ENCODE data around the gene AAGAB.
"Not testable (repeated sequence)": the region's sequence is repeated elsewhere in the genome, so short reads cannot be mapped to it uniquely, and the experiment has no call there.

AAGAB gene

DNA sequence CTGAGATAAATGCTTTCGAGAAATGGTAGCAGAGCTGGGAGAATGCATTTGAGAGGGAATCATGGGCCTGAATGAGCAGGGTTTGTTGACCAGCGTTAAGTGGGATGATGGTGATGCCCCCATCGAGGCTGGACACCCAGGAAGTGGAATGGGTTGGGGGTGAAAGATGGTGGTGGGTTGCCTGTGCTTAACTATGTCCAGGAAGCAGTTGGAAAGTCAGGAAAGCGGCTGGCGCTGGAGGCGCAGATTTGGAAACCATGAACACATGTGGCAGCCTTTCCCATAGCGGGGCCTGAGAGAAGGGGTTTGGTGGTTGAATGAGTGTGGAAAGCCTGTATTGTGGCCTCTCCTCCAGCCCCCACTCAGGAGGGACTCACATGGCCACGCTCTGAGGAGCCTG lies 80.7 kb downstream of the AAGAB start:
- no peak for DNase-seq (ENCODE audit: low read depth in 2 of 2)

GRCh38 chr15:67173005-67173404 lies 81.5 kb downstream of the AAGAB start:
- DNase-seq (ENCODE audit: low read depth in 2 of 2), result no peak

GRCh38 chr15:67172172-67172571 lies 82.3 kb downstream of the AAGAB start:
- DNase-seq (ENCODE audit: low read depth in 2 of 2), result no peak

GRCh38 chr15:67171471-67171870 lies 83.0 kb downstream of the AAGAB start:
- DNase-seq (ENCODE audit: low read depth in 2 of 2), result no peak

- no peak for DNase-seq (ENCODE audit: low read depth in 2 of 2)
Measured at GRCh38 chr15:67170143-67170925, 84.1 kb downstream of the AAGAB start.

- DNase-seq (ENCODE audit: low read depth in 2 of 2), result no peak
Measured at GRCh38 chr15:67168694-67169093, 85.8 kb downstream of the AAGAB start.

DNA sequence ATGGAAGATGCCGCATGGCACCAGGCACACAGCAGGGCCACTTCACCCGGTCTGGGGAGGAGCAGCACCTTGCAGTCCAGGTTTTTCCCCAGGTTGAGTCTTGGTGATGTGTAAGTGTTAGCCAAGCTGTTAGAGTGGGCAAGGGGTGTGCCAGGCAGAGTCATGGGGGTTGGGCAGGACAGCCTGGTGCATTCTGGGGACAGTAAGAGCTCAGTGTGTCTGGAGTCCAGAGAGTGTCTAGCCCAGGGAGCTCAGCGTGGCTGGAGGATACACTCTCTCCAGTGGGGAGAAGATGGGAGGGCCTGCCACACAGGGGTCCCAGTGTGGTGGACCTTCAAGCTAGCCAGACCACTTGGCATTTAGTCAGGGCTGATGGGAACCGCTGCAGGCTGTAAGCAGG lies 87.4 kb downstream of the AAGAB start:
- no peak for DNase-seq (ENCODE audit: low read depth in 2 of 2)

DNA sequence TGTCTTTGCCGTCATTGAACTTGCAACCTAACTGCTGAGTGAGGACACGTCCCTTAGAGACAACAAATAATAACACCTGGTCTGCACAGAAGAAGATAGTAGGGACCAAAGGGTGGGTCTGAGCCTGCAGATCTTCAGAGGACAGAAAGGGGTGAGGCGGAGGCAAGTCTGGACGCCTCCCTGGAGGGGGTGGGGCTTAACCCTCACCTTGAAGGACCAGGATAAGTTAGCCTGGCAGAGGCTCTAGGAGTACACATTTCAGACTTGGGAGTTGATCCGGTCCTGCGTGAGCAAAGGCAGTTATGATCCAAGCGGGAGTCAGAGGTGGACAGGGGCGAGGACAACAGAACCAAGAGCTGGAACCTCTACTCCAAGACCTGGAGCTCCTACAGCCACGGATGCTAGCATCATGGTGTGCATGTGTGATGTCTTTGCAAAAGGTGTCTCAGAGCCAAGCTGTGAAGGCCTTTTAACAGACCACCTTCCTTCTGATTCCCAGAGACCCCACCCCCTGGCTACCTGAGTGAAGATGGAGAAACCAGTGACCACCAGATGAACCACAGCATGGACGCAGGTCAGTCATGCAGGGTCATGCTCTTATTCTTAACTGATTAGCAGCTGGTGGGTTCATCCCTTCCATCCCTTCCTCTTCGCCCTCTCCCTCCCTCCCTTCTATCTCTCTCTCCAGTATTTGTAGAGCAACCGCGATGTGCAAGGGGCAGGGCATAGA lies 88.0 kb downstream of the AAGAB start:
- DNase-seq (ENCODE audit: low read depth in 2 of 2), result no peak

GRCh38 chr15:67165254-67166253 lies 88.9 kb downstream of the AAGAB start:
- no peak for DNase-seq (ENCODE audit: low read depth in 2 of 2)

GRCh38 chr15:67164811-67165253 lies 89.6 kb downstream of the AAGAB start:
- no peak for DNase-seq (ENCODE audit: low read depth in 2 of 2)

DNA sequence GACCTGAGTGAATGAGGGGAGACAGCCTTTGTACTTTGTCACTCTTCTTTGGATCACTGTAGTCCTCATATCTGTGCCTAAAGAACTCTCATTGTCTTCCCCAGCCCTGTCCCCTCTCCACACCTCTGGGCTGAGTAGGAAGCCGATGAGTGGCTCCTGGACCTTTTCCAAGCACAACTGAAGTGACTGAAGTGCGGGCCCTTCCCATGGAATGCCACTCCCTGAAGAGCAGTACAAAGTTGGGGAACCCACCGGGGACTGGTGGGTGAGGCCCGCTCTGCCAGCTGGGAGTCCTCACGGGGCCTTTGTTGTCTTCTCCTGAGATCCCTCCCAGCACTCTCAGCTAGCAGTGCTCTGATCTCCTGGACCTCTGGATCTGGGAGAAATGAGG lies 90.1 kb downstream of the AAGAB start:
- no peak for DNase-seq (ENCODE audit: low read depth in 2 of 2)

GRCh38 chr15:67163180-67163579 lies 91.3 kb downstream of the AAGAB start:
- DNase-seq (ENCODE audit: low read depth in 2 of 2), result no peak

DNA sequence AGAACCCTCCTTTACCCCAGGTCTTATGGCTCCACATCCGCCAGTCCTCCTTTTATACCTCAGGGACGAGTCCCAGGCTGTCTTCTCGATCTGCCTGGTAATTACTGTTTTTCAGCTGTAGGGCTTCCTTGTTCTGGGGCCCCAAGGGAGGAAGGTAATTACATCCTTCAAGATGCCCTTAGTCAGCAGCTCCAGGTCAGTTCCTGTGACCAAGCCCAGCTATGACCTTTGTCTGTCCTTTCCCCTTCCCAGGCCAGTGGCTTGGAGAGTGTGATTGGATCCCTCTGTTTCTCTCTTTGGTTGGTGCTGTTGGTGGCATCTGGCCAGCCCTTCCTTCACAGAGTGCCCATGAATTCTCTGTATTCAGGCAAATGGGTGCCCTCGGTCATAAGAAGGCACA lies 92.6 kb downstream of the AAGAB start:
- no peak for DNase-seq (ENCODE audit: low read depth in 2 of 2)

DNA sequence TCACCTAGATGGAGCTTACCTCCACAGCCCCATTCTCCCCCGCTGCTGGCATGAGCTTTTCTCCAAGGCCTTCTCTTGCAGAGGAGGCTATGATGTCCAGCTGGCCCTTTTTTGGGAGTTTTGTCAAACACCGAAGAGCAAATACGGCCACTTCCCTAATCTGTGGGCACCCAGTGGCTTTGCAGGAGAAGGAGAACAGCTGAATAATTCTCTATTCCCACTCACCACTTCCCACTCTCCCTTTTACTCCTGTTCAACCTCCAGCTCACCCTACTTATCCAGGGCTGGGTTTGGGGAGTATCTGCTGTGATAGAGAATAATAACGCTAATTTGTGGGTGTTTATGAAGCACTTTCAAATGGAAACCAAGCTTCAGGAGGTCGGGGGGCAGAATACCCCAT lies 93.0 kb downstream of the AAGAB start:
- DNase-seq (ENCODE audit: low read depth in 2 of 2), result no peak

GRCh38 chr15:67158367-67158766 lies 96.1 kb downstream of the AAGAB start:
- no peak for DNase-seq (ENCODE audit: low read depth in 2 of 2)

- no peak for DNase-seq (ENCODE audit: low read depth in 2 of 2)
Measured at GRCh38 chr15:67157521-67158252, 96.8 kb downstream of the AAGAB start.

DNA sequence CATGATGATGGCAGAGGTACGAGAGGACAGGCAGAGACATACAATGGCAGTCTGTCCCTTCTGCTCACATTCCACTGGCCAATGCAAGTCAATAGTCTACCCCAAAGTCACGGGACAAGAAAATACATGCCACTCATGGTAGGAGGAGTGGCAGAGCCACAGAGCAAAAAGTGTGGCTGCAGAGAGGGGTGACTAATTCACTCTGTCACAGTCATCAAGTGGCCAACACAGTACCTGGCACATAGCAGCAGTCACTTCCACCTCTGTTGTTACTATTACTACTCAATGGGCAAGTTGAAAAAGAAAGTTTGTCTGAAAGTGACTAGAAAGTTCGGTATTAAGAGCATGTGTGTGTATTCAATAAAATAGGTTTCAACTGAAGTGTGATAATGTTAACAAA lies 97.6 kb downstream of the AAGAB start:
- no peak for DNase-seq (ENCODE audit: low read depth in 2 of 2)

- no peak for DNase-seq (ENCODE audit: low read depth in 2 of 2)
Measured at GRCh38 chr15:67156426-67156825, 98.0 kb downstream of the AAGAB start.

DNA sequence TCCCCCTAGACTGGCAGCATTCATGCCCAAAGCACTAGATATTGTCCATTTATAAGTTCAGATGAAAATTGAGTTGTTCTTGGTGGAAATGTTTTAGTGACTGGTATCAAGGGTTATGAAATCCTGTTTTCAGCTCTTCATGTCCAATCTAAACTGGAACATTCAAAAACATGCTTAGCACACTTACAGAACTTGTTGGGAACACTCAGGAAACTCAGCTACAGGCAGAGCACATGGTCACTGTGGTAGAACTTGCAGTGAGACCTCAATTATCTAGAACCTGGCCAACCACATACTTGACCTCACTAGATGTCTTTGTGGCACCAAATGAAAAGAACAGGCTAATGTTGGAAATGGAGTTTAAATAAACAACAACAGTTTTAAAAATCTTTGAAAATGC lies 100.2 kb downstream of the AAGAB start:
- DNase-seq (ENCODE audit: low read depth in 2 of 2), result no peak

DNA sequence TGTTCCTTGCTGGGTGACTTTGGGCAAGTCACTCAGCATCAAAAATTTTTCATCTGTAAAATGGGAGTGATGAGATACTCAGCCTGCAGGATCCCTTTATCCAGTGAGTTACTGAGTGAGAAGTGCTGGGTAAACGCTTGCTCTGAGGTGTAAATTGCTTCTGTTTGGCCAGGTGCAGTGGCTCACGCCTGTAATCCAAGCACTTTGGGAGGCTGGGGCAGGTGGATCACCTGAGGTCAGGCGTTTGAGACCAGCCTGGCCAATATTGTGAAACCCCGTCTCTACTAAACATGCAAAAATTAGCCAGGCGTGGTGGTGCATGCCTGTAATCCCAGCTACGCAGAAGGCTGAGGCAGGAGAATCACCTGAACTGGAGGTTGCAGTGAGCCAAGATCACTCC lies 101.4 kb downstream of the AAGAB start:
- not testable (repeated sequence) for DNase-seq (ENCODE audit: low read depth in 2 of 2)

- no peak for DNase-seq (ENCODE audit: low read depth in 2 of 2)
Measured at GRCh38 chr15:67152429-67152828, 102.0 kb downstream of the AAGAB start.

Data from stimulated activated CD8-positive, alpha-beta memory T cell treated with anti-CD3 and anti-CD28 coated beads, Interleukin-15, amount 100 ng/mL, for 4 hours (primary cell).